IMR-90 (cell line): Measurements from ENCODE around the gene LSM7. TPM values are rescaled to one million over a fixed set of nuclear protein-coding genes. Genes with fewer than 3 reads are reported as not detected.

Experiments
- ATAC-seq: fragments of 200-7000 bp; cut with Tn5 transposase; 2 replicates; pipeline ENCODE4 v1.9.1; 2020; ENCODE audit warnings: low read depth, mild to moderate bottlenecking, moderate library complexity
- BruUV-seq: library from RNA; stranded (reverse); fragments of 400-500 nt; replicated peaks from 2 replicates; lab custom pipeline; 2021; lab: Mats Ljungman, UMichigan
- CTCF ChIA-PET: fragments of 300-600 bp; formaldehyde crosslinking; extraction: SDS; loops from one replicate; lab custom pipeline; 2021; ENCODE audit warnings: antibody characterized with exemption; lab: Yijun Ruan, JAX
- POLR2A ChIA-PET: fragments of 300-600 bp; sonication (Branson Sonifier 250); formaldehyde crosslinking; loops from one replicate; lab custom pipeline; 2022; ENCODE audit warnings: antibody characterized with exemption; ENCODE audit not compliant: unreplicated experiment; lab: Charles Lee
- DNase-seq: peaks from one replicate; pipeline ENCODE4 v3.0.0; 2013
- H2AFZ ChIP-seq: replicated peaks from 2 replicates; pipeline ENCODE3; 2013; ENCODE audit warnings: low read length, mild to moderate bottlenecking; ENCODE audit not compliant: poor library complexity
- H2AK5ac ChIP-seq: 2 replicates; pipeline ENCODE4 v1.6.1; 2013; ENCODE audit warnings: low read depth, low read length, inconsistent platforms
- H2AK9ac ChIP-seq: replicated peaks from 2 replicates; pipeline ENCODE3; 2013; ENCODE audit warnings: mild to moderate bottlenecking, low read depth, low read length, moderate library complexity; ENCODE audit not compliant: poor library complexity
- H2BK120ac ChIP-seq: 2 replicates; pipeline ENCODE4 v1.6.1; 2013; ENCODE audit warnings: low read depth, low read length, inconsistent platforms
- H2BK15ac ChIP-seq: 3 replicates; pipeline ENCODE4 v1.6.1; 2013; ENCODE audit warnings: low read depth, low read length, inconsistent platforms
- H2BK20ac ChIP-seq: 2 replicates; pipeline ENCODE4 v1.6.1; 2013; ENCODE audit warnings: low read depth, mild to moderate bottlenecking, inconsistent platforms, low read length, moderate library complexity
- H2BK5ac ChIP-seq: 2 replicates; pipeline ENCODE4 v1.6.1; 2013; ENCODE audit warnings: mild to moderate bottlenecking, low read depth, low read length, inconsistent platforms; ENCODE audit not compliant: poor library complexity, severe bottlenecking
- H3K14ac ChIP-seq: replicated peaks from 2 replicates; pipeline ENCODE4 v1.6.1; 2013; ENCODE audit warnings: low read depth, low read length, inconsistent platforms
- H3K18ac ChIP-seq: 2 replicates; pipeline ENCODE4 v1.6.1; 2013; ENCODE audit warnings: low read depth, low read length, control low read depth
- H3K23ac ChIP-seq: 2 replicates; pipeline ENCODE4 v1.6.1; 2013; ENCODE audit warnings: low read depth, low read length, inconsistent platforms
- H3K27ac ChIP-seq: 2 replicates; pipeline ENCODE4 v1.5.1; 2013; ENCODE audit warnings: mild to moderate bottlenecking, control low read depth, low read length; ENCODE audit not compliant: insufficient read depth
- H3K27me3 ChIP-seq: 2 replicates; pipeline ENCODE4 v1.6.1; 2013; ENCODE audit warnings: low read length; ENCODE audit not compliant: control insufficient read depth, insufficient read depth
- H3K36me3 ChIP-seq: 2 replicates; pipeline ENCODE4 v1.6.1; 2013; ENCODE audit warnings: low read length, mixed read lengths; ENCODE audit not compliant: control insufficient read depth, insufficient read depth
- H3K4ac ChIP-seq: 2 replicates; pipeline ENCODE4 v1.6.1; 2013; ENCODE audit warnings: low read depth, low read length, inconsistent platforms
- H3K4me1 ChIP-seq: 2 replicates; pipeline ENCODE4 v1.6.1; 2013; ENCODE audit warnings: low read length, mixed read lengths; ENCODE audit not compliant: control insufficient read depth, insufficient read depth
- H3K4me2 ChIP-seq: 2 replicates; pipeline ENCODE4 v1.6.1; 2013; ENCODE audit warnings: low read depth, mild to moderate bottlenecking, control low read depth, low read length, moderate library complexity
- H3K4me3 ChIP-seq: 2 replicates; pipeline ENCODE4 v1.5.1; 2013; ENCODE audit warnings: low read depth, mild to moderate bottlenecking, control low read depth, low read length, moderate library complexity; ENCODE audit not compliant: insufficient read depth
- H3K56ac ChIP-seq: 2 replicates; pipeline ENCODE4 v1.6.1; 2013; ENCODE audit warnings: low read length, inconsistent platforms; ENCODE audit not compliant: insufficient read depth; ENCODE audit errors: extremely low read depth
- H3K79me1 ChIP-seq, 2 experiments: 2 replicates each; pipeline ENCODE4 v1.6.1; 2013; ENCODE audit warnings: low read length in 2 of 2, inconsistent platforms in 1 of 2, low read depth in 1 of 2
- H3K9ac ChIP-seq: 2 replicates; pipeline ENCODE4 v1.6.1; 2013; ENCODE audit warnings: low read depth, low read length, control low read depth
- H3K9me1 ChIP-seq: 2 replicates; pipeline ENCODE4 v1.6.1; 2013; ENCODE audit warnings: low read length, inconsistent platforms; ENCODE audit not compliant: insufficient read depth
- H3K9me3 ChIP-seq: 2 replicates; pipeline ENCODE4 v1.6.1; 2013; ENCODE audit warnings: low read length; ENCODE audit not compliant: control insufficient read depth, insufficient read depth
- H4K20me1 ChIP-seq: 2 replicates; pipeline ENCODE4 v1.6.1; 2013; ENCODE audit warnings: low read length, inconsistent platforms; ENCODE audit not compliant: insufficient read depth
- H4K5ac ChIP-seq: 2 replicates; pipeline ENCODE4 v1.6.1; 2013; ENCODE audit warnings: mild to moderate bottlenecking, low read depth, low read length, control low read depth
- H4K8ac ChIP-seq, 2 experiments: 2 replicates each; pipeline ENCODE4 v1.6.1; 2013; ENCODE audit warnings: low read depth in 2 of 2, low read length in 2 of 2, control low read depth in 1 of 2, inconsistent platforms in 1 of 2
- H4K91ac ChIP-seq: 2 replicates; pipeline ENCODE4 v1.6.1; 2013; ENCODE audit warnings: low read depth, low read length, inconsistent platforms; ENCODE audit not compliant: insufficient read depth
- BHLHE40 ChIP-seq: fragments of 150-350 bp; IDR thresholded peaks from 2 replicates; pipeline ENCODE4 v1.6.1; 2016; ENCODE audit warnings: mild to moderate bottlenecking, low read depth, low read length
- CEBPB ChIP-seq: IDR thresholded peaks from 2 replicates; pipeline ENCODE4 v1.6.1; 2012; ENCODE audit warnings: low read depth, low read length, improper control_type of control experiment
- CHD1 ChIP-seq: IDR thresholded peaks from 2 replicates; pipeline ENCODE4 v1.6.1; 2012; ENCODE audit warnings: low read depth, low read length, improper control_type of control experiment
- FOS ChIP-seq: fragments of 150-350 bp; IDR thresholded peaks from 2 replicates; pipeline ENCODE4 v1.6.1; 2016; ENCODE audit warnings: low read depth, low read length
- MAFK ChIP-seq: IDR thresholded peaks from 2 replicates; pipeline ENCODE4 v1.6.1; 2012; ENCODE audit warnings: low read depth, low read length, improper control_type of control experiment
- MAZ ChIP-seq: IDR thresholded peaks from 2 replicates; pipeline ENCODE4 v1.6.1; 2012; ENCODE audit warnings: low read depth, mild to moderate bottlenecking, low read length, improper control_type of control experiment, moderate library complexity, borderline replicate concordance
- MXI1 ChIP-seq: IDR thresholded peaks from 2 replicates; pipeline ENCODE4 v1.6.1; 2012; ENCODE audit warnings: low read depth, mild to moderate bottlenecking, low read length, moderate library complexity, borderline replicate concordance
- NFE2L2 ChIP-seq: fragments of 150-350 bp; IDR thresholded peaks from 2 replicates; pipeline ENCODE4 v1.6.1; 2016; ENCODE audit warnings: low read depth, mild to moderate bottlenecking, low read length
- POLR2A ChIP-seq: IDR thresholded peaks from 2 replicates; pipeline ENCODE4 v1.6.1; 2012; ENCODE audit warnings: mild to moderate bottlenecking, low read depth, low read length
- RAD21 ChIP-seq: IDR thresholded peaks from 2 replicates; pipeline ENCODE4 v1.6.1; 2012; ENCODE audit warnings: low read length, improper control_type of control experiment
- RCOR1 ChIP-seq: IDR thresholded peaks from 2 replicates; pipeline ENCODE4 v1.6.1; 2012; ENCODE audit warnings: mild to moderate bottlenecking, low read length, improper control_type of control experiment; ENCODE audit not compliant: insufficient replicate concordance
- RFX5 ChIP-seq: IDR thresholded peaks from 2 replicates; pipeline ENCODE4 v1.8.0; 2012; ENCODE audit warnings: low read depth, mild to moderate bottlenecking, low read length, moderate library complexity
- SMC3 ChIP-seq: fragments of 150-350 bp; IDR thresholded peaks from 2 replicates; pipeline ENCODE4 v1.6.1; 2016; ENCODE audit warnings: low read depth, mild to moderate bottlenecking, antibody characterized with exemption, low read length, moderate library complexity
- WGBS, 2 experiments: methylation state at CpG; one replicate each; pipeline versions ENCODE4 v1.1.5 to v1.1.7; 2013; ENCODE audit warnings: missing lambda C conversion rate in 2 of 2; ENCODE audit not compliant: insufficient read length in 1 of 2; ENCODE audit errors: extremely low coverage in 2 of 2; 5-methylcytosine and 5-hydroxymethylcytosine counted together
- dilution Hi-C: fragments of 300-500 bp; cut with HindIII; formaldehyde crosslinking; loops from one replicate; pipeline ENCODE4 v1.14.3; 2018; ENCODE audit warnings: low sequenced_read_pairs; ENCODE audit not compliant: unreplicated experiment
- in situ Hi-C: fragments of 300-500 bp; cut with MboI; formaldehyde crosslinking; loops from 3 replicates; pipeline ENCODE4 v1.14.3; 2019; ENCODE audit warnings: low sequenced_read_pairs, inconsistent platforms, mixed read lengths
- intact Hi-C: fragments of 100-400 bp; cut with micrococcal nuclease; formaldehyde crosslinking; loops from 2 replicates; pipeline ENCODE4 v1.10.0; 2022
- polyA plus RNA-seq, 3 experiments: library from polyadenylated mRNA; depleted of rRNA; stranded (reverse); fragments of >200 nt; gene quantifications; 2 replicates each; pipeline ENCODE4 v1.2.3, GENCODE V29; 2012; ENCODE audit warnings: low replicate concordance in 1 of 3
- total RNA-seq: library from RNA; depleted of rRNA; stranded (reverse); fragments of >200 nt; gene quantifications from 2 replicates; pipeline ENCODE4 v1.2.3, GENCODE V29; 2012
- TF ChIP-seq, protein P1 (sequence below): conservative IDR thresholded peaks from 2 replicates; pipeline ENCODE4 v1.5.1; 2012; ENCODE audit warnings: mild to moderate bottlenecking, low read depth, low read length, improper control_type of control experiment
- TF ChIP-seq, protein P2 (sequence below): fragments of 150-350 bp; IDR thresholded peaks from 2 replicates; pipeline ENCODE4 v1.6.1; 2016; ENCODE audit warnings: low read depth, mild to moderate bottlenecking, low read length, moderate library complexity, borderline replicate concordance
- TF ChIP-seq, protein P3 (sequence below): fragments of 150-350 bp; IDR thresholded peaks from 2 replicates; pipeline ENCODE4 v1.6.1; 2017; ENCODE audit warnings: mild to moderate bottlenecking, antibody characterized with exemption, low read length, low read depth

The LSM7 gene
- total and polyA plus RNA-seq, 2 of the 4 experiments (the other 2 are of a cell fraction), result 145 to 708 TPM

DNA sequence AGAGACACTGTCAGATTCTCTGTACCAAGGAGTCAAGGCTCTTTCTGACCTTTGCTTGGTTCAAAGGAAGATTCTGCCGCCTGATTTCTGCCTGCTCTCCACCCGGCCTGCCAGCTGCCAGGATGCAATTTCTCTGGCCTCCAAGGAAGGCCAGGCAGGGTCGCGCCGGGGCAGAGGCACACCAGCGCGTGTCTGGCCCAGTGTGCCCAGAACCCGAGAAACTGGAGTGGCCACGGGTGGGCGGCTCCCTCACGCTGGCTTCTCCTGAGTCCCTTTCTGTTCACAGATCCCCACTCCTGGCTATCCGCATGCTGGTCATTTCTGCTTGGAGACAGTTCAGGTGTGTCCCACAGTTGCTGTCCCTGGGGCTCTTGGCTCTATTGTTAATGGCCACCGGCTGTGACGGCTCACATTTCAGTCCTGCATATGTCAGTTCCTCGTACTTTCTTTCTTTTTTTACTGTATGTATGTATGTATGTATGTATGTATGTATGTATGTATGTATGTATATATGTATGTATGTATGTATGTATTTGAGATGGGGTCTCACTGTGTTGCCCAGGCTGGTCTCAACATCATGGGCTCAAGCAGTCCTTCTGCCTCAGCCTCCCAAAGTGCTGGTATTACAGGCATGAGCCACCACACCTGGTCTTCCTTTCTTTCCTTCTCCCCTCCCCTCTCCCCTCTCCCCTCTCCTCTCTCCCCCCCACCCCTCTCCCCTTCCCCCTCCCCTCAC is 48.6 kb upstream of the LSM7 start:
- no peak overlapping the region for H3K14ac ChIP-seq
- H4K8ac ChIP-seq, result no peak overlapping the region
- no peak overlapping the region for H2AFZ ChIP-seq
- intact Hi-C loops, result no loop called here
- no peak overlapping the region for H4K91ac ChIP-seq
- H3K79me1 ChIP-seq, result no peaks in the 10 kb centered on the region
- no peak for ATAC-seq
- H4K5ac ChIP-seq, result no peak overlapping the region
- CTCF ChIA-PET, result no interaction called here
- TF ChIP-seq RAD21, result no peak
- TF ChIP-seq, protein P1, sequence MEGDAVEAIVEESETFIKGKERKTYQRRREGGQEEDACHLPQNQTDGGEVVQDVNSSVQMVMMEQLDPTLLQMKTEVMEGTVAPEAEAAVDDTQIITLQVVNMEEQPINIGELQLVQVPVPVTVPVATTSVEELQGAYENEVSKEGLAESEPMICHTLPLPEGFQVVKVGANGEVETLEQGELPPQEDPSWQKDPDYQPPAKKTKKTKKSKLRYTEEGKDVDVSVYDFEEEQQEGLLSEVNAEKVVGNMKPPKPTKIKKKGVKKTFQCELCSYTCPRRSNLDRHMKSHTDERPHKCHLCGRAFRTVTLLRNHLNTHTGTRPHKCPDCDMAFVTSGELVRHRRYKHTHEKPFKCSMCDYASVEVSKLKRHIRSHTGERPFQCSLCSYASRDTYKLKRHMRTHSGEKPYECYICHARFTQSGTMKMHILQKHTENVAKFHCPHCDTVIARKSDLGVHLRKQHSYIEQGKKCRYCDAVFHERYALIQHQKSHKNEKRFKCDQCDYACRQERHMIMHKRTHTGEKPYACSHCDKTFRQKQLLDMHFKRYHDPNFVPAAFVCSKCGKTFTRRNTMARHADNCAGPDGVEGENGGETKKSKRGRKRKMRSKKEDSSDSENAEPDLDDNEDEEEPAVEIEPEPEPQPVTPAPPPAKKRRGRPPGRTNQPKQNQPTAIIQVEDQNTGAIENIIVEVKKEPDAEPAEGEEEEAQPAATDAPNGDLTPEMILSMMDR, result no peak
- no peak for TF ChIP-seq MAFK
- no peak for TF ChIP-seq SMC3
- TF ChIP-seq BHLHE40, result no peak
- no peak for TF ChIP-seq MXI1
- TF ChIP-seq RCOR1, result no peak
- TF ChIP-seq RFX5, result no peak
- no peak for TF ChIP-seq CHD1
- no peak for TF ChIP-seq MAZ
- TF ChIP-seq, protein P2, sequence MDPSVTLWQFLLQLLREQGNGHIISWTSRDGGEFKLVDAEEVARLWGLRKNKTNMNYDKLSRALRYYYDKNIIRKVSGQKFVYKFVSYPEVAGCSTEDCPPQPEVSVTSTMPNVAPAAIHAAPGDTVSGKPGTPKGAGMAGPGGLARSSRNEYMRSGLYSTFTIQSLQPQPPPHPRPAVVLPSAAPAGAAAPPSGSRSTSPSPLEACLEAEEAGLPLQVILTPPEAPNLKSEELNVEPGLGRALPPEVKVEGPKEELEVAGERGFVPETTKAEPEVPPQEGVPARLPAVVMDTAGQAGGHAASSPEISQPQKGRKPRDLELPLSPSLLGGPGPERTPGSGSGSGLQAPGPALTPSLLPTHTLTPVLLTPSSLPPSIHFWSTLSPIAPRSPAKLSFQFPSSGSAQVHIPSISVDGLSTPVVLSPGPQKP, result no peak
- TF ChIP-seq POLR2A, result no peak
- TF ChIP-seq, protein P3, sequence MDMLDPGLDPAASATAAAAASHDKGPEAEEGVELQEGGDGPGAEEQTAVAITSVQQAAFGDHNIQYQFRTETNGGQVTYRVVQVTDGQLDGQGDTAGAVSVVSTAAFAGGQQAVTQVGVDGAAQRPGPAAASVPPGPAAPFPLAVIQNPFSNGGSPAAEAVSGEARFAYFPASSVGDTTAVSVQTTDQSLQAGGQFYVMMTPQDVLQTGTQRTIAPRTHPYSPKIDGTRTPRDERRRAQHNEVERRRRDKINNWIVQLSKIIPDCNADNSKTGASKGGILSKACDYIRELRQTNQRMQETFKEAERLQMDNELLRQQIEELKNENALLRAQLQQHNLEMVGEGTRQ, result no peak
- TF ChIP-seq CEBPB, result no peak
- TF ChIP-seq NFE2L2, result no peak
- no peak for TF ChIP-seq FOS
- dilution Hi-C loops, result no loop called here
- H3K18ac ChIP-seq, result no peak overlapping the region
- no peak overlapping the region for H3K4me2 ChIP-seq
- no peak overlapping the region for H2AK5ac ChIP-seq
- no peak overlapping the region for H3K23ac ChIP-seq
- H3K27me3 ChIP-seq, result peaks cover 2% of the 10 kb centered on the region; the same call in 1 of the 2 replicates
- no peak overlapping the region for H2BK15ac ChIP-seq
- H4K20me1 ChIP-seq, result no peaks in the 10 kb centered on the region
- DNase-seq, result no peak
- H2BK20ac ChIP-seq, result no peak overlapping the region
- no peak overlapping the region for H3K56ac ChIP-seq
- no peak overlapping the region for H2BK5ac ChIP-seq
- no peak overlapping the region for H3K4me3 ChIP-seq
- no peaks in the 10 kb centered on the region; the same call in 1 of the 2 replicates for H3K9me1 ChIP-seq
- H2BK120ac ChIP-seq, result no peak overlapping the region
- in situ Hi-C loops, result no loop called here
- no peak overlapping the region for H3K4ac ChIP-seq
- no peaks in the 10 kb centered on the region for H3K4me1 ChIP-seq
- no peak overlapping the region for H3K9ac ChIP-seq
- POLR2A ChIA-PET, result no interaction called here
- no TSS peak for BruUV-seq
- H3K36me3 ChIP-seq, result no peaks in the 10 kb centered on the region
- H3K27ac ChIP-seq, result no peak overlapping the region
- WGBS, 2 experiments, result 70% methylated on average over 10 of the region's 15 CpGs; no CpG with 5 or more reads in 1 of the 2 experiments
- no peak overlapping the region for H2AK9ac ChIP-seq
- H3K9me3 ChIP-seq, result peaks cover 12% of the 10 kb centered on the region
